OCI-LY7 (cell line): ENCODE measurements around the gene PCDH9. TPM values are rescaled to one million over a fixed set of nuclear protein-coding genes. Genes with fewer than 3 reads are reported as not detected.

ENCODE experiments used
- BruUV-seq: library from RNA; stranded (reverse); fragments of 400-500 nt; replicated peaks from 2 replicates; lab custom pipeline; 2021; lab: Mats Ljungman, UMichigan
- CTCF ChIA-PET: fragments of 300-600 bp; sonication (Branson Sonifier 250); formaldehyde crosslinking; loops from one replicate; lab custom pipeline; 2022; ENCODE audit warnings: antibody characterized with exemption; ENCODE audit not compliant: unreplicated experiment; lab: Charles Lee
- POLR2A ChIA-PET: fragments of 300-600 bp; sonication (Branson Sonifier 250); formaldehyde crosslinking; loops from one replicate; lab custom pipeline; 2022; ENCODE audit warnings: antibody characterized with exemption; lab: Charles Lee
- DNase-seq: peaks from one replicate; pipeline ENCODE4 v3.0.0-alpha.2; 2015; ENCODE audit warnings: low spot score
- H2AFZ ChIP-seq: fragments of 200-600 bp; sonication (generic), shearing (Covaris generic); 2 replicates; pipeline ENCODE4 v1.6.1; 2014; ENCODE audit warnings: mild to moderate bottlenecking, antibody characterized with exemption, low read length, moderate library complexity
- H3K27ac ChIP-seq: fragments of 200-600 bp; sonication (generic); 2 replicates; pipeline ENCODE4 v1.5.1; 2014; ENCODE audit warnings: mixed run types, low read depth, mild to moderate bottlenecking, moderate library complexity, low read length, inconsistent platforms; ENCODE audit not compliant: poor library complexity, severe bottlenecking
- H3K36me3 ChIP-seq: fragments of 200-600 bp; sonication (generic); 2 replicates; pipeline ENCODE4 v1.6.1; 2014; ENCODE audit warnings: mild to moderate bottlenecking, antibody characterized with exemption, low read length, moderate library complexity, mixed read lengths; ENCODE audit not compliant: insufficient read depth
- H3K4me1 ChIP-seq: fragments of 200-600 bp; sonication (generic); 2 replicates; pipeline ENCODE4 v1.5.1; 2014; ENCODE audit warnings: mild to moderate bottlenecking, low read length; ENCODE audit not compliant: insufficient read depth, poor library complexity, severe bottlenecking
- H3K4me2 ChIP-seq: fragments of 200-600 bp; sonication (generic); 2 replicates; pipeline ENCODE4 v1.6.1; 2014; ENCODE audit warnings: mild to moderate bottlenecking, low read length
- H3K4me3 ChIP-seq: fragments of 200-600 bp; sonication (generic); 2 replicates; pipeline ENCODE4 v1.5.1; 2014; ENCODE audit warnings: mild to moderate bottlenecking, low read depth, low read length; ENCODE audit not compliant: poor library complexity, severe bottlenecking
- H3K79me2 ChIP-seq: fragments of 200-600 bp; sonication (generic); 2 replicates; pipeline ENCODE4 v1.6.1; 2016; ENCODE audit warnings: low read depth, mild to moderate bottlenecking, low read length, moderate library complexity, mixed read lengths; ENCODE audit not compliant: insufficient read depth
- H3K9me2 ChIP-seq: fragments of 200-600 bp; sonication (generic); 2 replicates; pipeline ENCODE4 v1.6.1; 2016; ENCODE audit warnings: mild to moderate bottlenecking, low read length, mixed read lengths; ENCODE audit not compliant: insufficient read depth
- H3K9me3 ChIP-seq: fragments of 200-600 bp; sonication (generic); 2 replicates; pipeline ENCODE4 v1.6.1; 2014; ENCODE audit warnings: mild to moderate bottlenecking, mixed run types, low read length, mixed read lengths
- H4K20me1 ChIP-seq: fragments of 200-600 bp; sonication (generic); 2 replicates; pipeline ENCODE4 v1.6.1; 2014; ENCODE audit warnings: mild to moderate bottlenecking, antibody characterized with exemption, low read length, moderate library complexity, mixed read lengths; ENCODE audit not compliant: insufficient read depth
- CTCF ChIP-seq: fragments of 200-600 bp; sonication (generic); conservative IDR thresholded peaks from 2 replicates; pipeline ENCODE4 v1.5.1; 2014; ENCODE audit warnings: mild to moderate bottlenecking, antibody characterized with exemption, low read length, moderate library complexity, mixed read lengths
- EZH2phosphoT487 ChIP-seq: fragments of 200-600 bp; sonication (generic); IDR thresholded peaks from 2 replicates; pipeline ENCODE4 v1.6.1; 2018; ENCODE audit warnings: low read depth, borderline replicate concordance, mild to moderate bottlenecking, mixed run types, antibody characterized with exemption, low read length, moderate library complexity, mixed read lengths
- intact Hi-C: fragments of 100-400 bp; cut with micrococcal nuclease; formaldehyde crosslinking; loops from one replicate; pipeline ENCODE4 v1.10.0; 2022; ENCODE audit not compliant: unreplicated experiment
- total RNA-seq, 2 experiments: library from RNA; depleted of rRNA in 1 of 2; stranded (reverse); fragments of >200 nt in 1 of 2; shearing (Covaris generic) in 1 of 2; gene quantifications; 2 replicates each; pipeline ENCODE4 v1.2.3, GENCODE V29; 2014 to 2022

Gene PCDH9
- total RNA-seq, 2 experiments from 2014 or later = 20.1 to 26.0 TPM

- peak overlapping the region; percentile 23; the same call in 1 of the 2 replicates for H2AFZ ChIP-seq
- TF ChIP-seq CTCF (no peak), EZH2phosphoT487 (no peak)
- H3K4me1 ChIP-seq = peaks cover 9% of the 10 kb centered on the region
- no peak for DNase-seq
- H4K20me1 ChIP-seq = no peaks in the 10 kb centered on the region
- ChIA-PET POLR2A (no interaction called here), CTCF (no interaction called here)
- H3K9me3 ChIP-seq = no peaks in the 10 kb centered on the region
- H3K27ac ChIP-seq = no peak overlapping the region
- no TSS peak for BruUV-seq
- intact Hi-C loops = no loop called here
- no peaks in the 10 kb centered on the region for H3K9me2 ChIP-seq
- no peak overlapping the region for H3K4me3 ChIP-seq
- no peak overlapping the region for H3K4me2 ChIP-seq
- H3K79me2 ChIP-seq = no peaks in the 10 kb centered on the region
- H3K36me3 ChIP-seq = no peaks in the 10 kb centered on the region
Measured at GRCh38 chr13:67045357-67045756, 184.8 kb downstream of the PCDH9 start.

GRCh38 chr13:67043901-67044300 is 186.2 kb downstream of the PCDH9 start:
- no TSS peak for BruUV-seq
- Histone ChIP-seq H3K4me2 (no peak overlapping the region), H3K9me2 (no peaks in the 10 kb centered on the region), H3K4me1 (peaks cover 9% of the 10 kb centered on the region), H3K27ac (no peak overlapping the region), H3K9me3 (no peaks in the 10 kb centered on the region), H3K4me3 (no peak overlapping the region), H4K20me1 (no peaks in the 10 kb centered on the region), H3K79me2 (no peaks in the 10 kb centered on the region), H2AFZ (no peak overlapping the region), H3K36me3 (no peaks in the 10 kb centered on the region)
- ChIA-PET CTCF (no interaction called here), POLR2A (interaction anchor here (0.7 kb wide), 1 partner anchor 8 kb away, joined by 3 read pairs; no protein-coding TSS in a partner anchor)
- intact Hi-C loops = no loop called here
- TF ChIP-seq EZH2phosphoT487 (no peak), CTCF (no peak)
- DNase-seq = no peak

GRCh38 chr13:67042556-67042955 is 187.6 kb downstream of the PCDH9 start:
- TF ChIP-seq CTCF (no peak), EZH2phosphoT487 (no peak)
- DNase-seq = no peak
- H3K36me3 ChIP-seq = no peaks in the 10 kb centered on the region
- H3K4me1 ChIP-seq = no peaks in the 10 kb centered on the region
- no peaks in the 10 kb centered on the region for H4K20me1 ChIP-seq
- H2AFZ ChIP-seq = no peak overlapping the region
- H3K27ac ChIP-seq = no peak overlapping the region
- ChIA-PET POLR2A (no interaction called here), CTCF (no interaction called here)
- H3K4me2 ChIP-seq = no peak overlapping the region
- H3K79me2 ChIP-seq = no peaks in the 10 kb centered on the region
- no peaks in the 10 kb centered on the region for H3K9me2 ChIP-seq
- BruUV-seq = no TSS peak
- no peak overlapping the region for H3K4me3 ChIP-seq
- intact Hi-C loops = no loop called here
- H3K9me3 ChIP-seq = no peaks in the 10 kb centered on the region
